AG04450 (cell line): ENCODE measurements around the gene PHC2. TPM values are rescaled to one million over a fixed set of nuclear protein-coding genes. Genes with fewer than 3 reads are reported as not detected.

Experiments
- CTCF ChIA-PET: fragments of 300-600, 350-600 bp; formaldehyde crosslinking; extraction: SDS; loops from one replicate; lab custom pipeline; 2022; ENCODE audit warnings: antibody characterized with exemption, inconsistent platforms; lab: Charles Lee
- POLR2A ChIA-PET: fragments of 350-600 bp; formaldehyde crosslinking; extraction: SDS; loops from one replicate; lab custom pipeline; 2021; ENCODE audit warnings: antibody characterized with exemption, inconsistent platforms; lab: Yijun Ruan, JAX
- DNase-seq: peaks from one replicate; pipeline ENCODE4 v3.0.0-alpha.2; 2011; ENCODE audit warnings: low read depth, low spot score
- H3K27ac ChIP-seq: one replicate; pipeline ENCODE4 v1.5.1; 2012; ENCODE audit warnings: low read depth, low read length, control low read depth
- H3K27me3 ChIP-seq: one replicate; pipeline ENCODE4 v1.6.0; 2012; ENCODE audit warnings: low read length; ENCODE audit not compliant: control insufficient read depth, insufficient read depth
- H3K4me3 ChIP-seq: 2 replicates; pipeline ENCODE4 v1.5.1; 2011; ENCODE audit warnings: mild to moderate bottlenecking, low read depth, low read length, control low read depth
- H3K9me3 ChIP-seq: 2 replicates; pipeline ENCODE4 v1.5.1; 2012; ENCODE audit warnings: low read length; ENCODE audit not compliant: control insufficient read depth, insufficient read depth
- CTCF ChIP-seq: IDR thresholded peaks from 2 replicates; pipeline ENCODE4 v1.5.1; 2011; ENCODE audit warnings: low read depth, low read length, control low read depth, inconsistent platforms
- polyA plus RNA-seq: library from polyadenylated mRNA; depleted of rRNA; stranded (reverse); fragments of >200 nt; gene quantifications from 2 replicates; pipeline ENCODE4 v1.2.3, GENCODE V29; 2011

The PHC2 gene
- polyA plus RNA-seq, 1 experiment, result 47.1 TPM

- Histone ChIP-seq H3K9me3 (no peaks in the 10 kb centered on the region; the same call in 1 of the 2 replicates), H3K27ac (peak overlapping the region; percentile 57), H3K4me3 (peak overlapping the region; percentile 87), H3K27me3 (no peaks in the 10 kb centered on the region)
- DNase-seq, result no peak
- CTCF ChIA-PET, result interaction anchor here (0.6 to 2.6 kb wide), 6 partner anchors 12 to 210 kb away, joined by 3 to 10 read pairs (median 3); no protein-coding TSS in a partner anchor
- POLR2A ChIA-PET, result interaction anchor here (0.6 to 2.2 kb wide), 15 partner anchors 11 to 1963 kb away, joined by 3 to 11 read pairs (median 5); partner anchors contain the start of gene A3GALT2
- TF ChIP-seq CTCF, result no peak
Observed at GRCh38 chr1:33349778-33350610, 80.9 kb downstream of the PHC2 start.

- no peaks in the 10 kb centered on the region for H3K27me3 ChIP-seq
- ChIA-PET POLR2A (interaction anchor here (0.6 to 2.2 kb wide), 15 partner anchors 11 to 1964 kb away, joined by 3 to 11 read pairs (median 5); partner anchors contain the start of gene A3GALT2), CTCF (interaction anchor here (0.6 to 2.6 kb wide), 2 partner anchors 53 to 209 kb away, joined by 3 to 10 read pairs; no protein-coding TSS in a partner anchor)
- DNase-seq, result no peak
- TF ChIP-seq CTCF, result no peak
- peak overlapping the region; percentile 86 for H3K27ac ChIP-seq
- no peaks in the 10 kb centered on the region for H3K9me3 ChIP-seq
- peak overlapping the region; percentile 87 for H3K4me3 ChIP-seq
Observed at GRCh38 chr1:33349081-33349759, 81.7 kb downstream of the PHC2 start.

- ChIA-PET CTCF (interaction anchor here (1.8 kb wide), 1 partner anchor 53 kb away, joined by 6 read pairs; no protein-coding TSS in a partner anchor), POLR2A (interaction anchor here (0.7 to 2.2 kb wide), 3 partner anchors 10 to 108 kb away, joined by 4 to 9 read pairs (median 5); no protein-coding TSS in a partner anchor)
- Histone ChIP-seq H3K4me3 (peak overlapping the region; percentile 87), H3K27ac (peak overlapping the region; percentile 86), H3K27me3 (no peaks in the 10 kb centered on the region), H3K9me3 (no peaks in the 10 kb centered on the region)
- TF ChIP-seq CTCF, result no peak
- no peak for DNase-seq
Observed at GRCh38 chr1:33348676-33349080, 82.2 kb downstream of the PHC2 start.

- CTCF ChIA-PET, result interaction anchor here (1.3 to 1.8 kb wide), 2 partner anchors 53 to 108 kb away, joined by 5 to 6 read pairs; no protein-coding TSS in a partner anchor
- H3K4me3 ChIP-seq, result peak overlapping the region; percentile 87
- POLR2A ChIA-PET, result interaction anchor here (0.7 to 1.7 kb wide), 3 partner anchors 10 to 109 kb away, joined by 4 to 6 read pairs (median 5); no protein-coding TSS in a partner anchor
- no peak for DNase-seq
- peak overlapping the region; percentile 86 for H3K27ac ChIP-seq
- TF ChIP-seq CTCF, result no peak
- no peaks in the 10 kb centered on the region for H3K9me3 ChIP-seq
- no peaks in the 10 kb centered on the region for H3K27me3 ChIP-seq
Observed at GRCh38 chr1:33348194-33348593, 82.7 kb downstream of the PHC2 start.
